CD4-positive, alpha-beta T cell treated with Interferon gamma for 1 hour (primary cell): Measurements from ENCODE around the gene NCAM1.

Experiments
- DNase-seq: peaks from one replicate; pipeline ENCODE4 v3.0.0-alpha.2; 2020

NCAM1 gene

DNA sequence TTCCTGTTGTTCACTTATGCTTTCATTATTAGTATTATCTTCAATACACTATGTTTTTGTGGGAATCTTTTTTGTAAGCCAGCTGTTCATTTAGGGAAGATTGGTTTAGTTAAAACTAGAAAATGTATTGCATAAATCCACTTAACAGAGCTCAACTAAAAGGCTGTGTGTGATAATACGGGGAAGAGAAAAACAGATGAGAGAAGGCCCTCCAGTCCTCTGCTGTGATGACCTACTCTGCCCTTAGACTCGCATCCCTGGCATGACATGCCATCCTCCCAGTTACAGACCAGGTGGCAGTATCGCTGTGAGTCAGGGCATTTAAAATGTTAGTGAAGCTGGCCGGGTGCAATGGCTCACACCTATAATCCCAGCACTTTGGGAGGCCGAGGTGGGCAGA is 179.8 kb downstream of the NCAM1 start:
- DNase-seq = no peak

DNA sequence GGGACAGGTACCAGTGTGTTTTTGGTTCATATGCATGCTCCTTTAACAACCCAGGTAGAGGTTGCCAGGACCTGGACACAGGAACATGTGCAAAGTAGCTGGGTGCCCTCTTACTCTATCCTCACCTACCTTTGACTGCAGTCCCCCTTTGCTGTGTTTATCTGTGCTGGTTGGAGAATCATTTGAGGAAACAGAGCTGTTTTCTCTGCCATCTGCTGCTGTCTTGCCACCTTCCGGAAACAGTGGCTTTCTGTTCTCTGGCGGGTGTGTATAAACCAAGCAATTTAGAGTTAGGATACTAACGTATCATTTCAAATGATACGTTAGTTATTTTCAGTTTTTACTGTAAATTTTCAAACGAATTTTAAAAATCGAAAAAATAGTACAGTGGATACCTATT is 181.3 kb downstream of the NCAM1 start:
- no peak for DNase-seq

GRCh38 chr11:113147249-113147648 is 186.0 kb downstream of the NCAM1 start:
- DNase-seq = no peak

- no peak for DNase-seq
Observed at GRCh38 chr11:113148076-113148475, 186.9 kb downstream of the NCAM1 start.

DNA sequence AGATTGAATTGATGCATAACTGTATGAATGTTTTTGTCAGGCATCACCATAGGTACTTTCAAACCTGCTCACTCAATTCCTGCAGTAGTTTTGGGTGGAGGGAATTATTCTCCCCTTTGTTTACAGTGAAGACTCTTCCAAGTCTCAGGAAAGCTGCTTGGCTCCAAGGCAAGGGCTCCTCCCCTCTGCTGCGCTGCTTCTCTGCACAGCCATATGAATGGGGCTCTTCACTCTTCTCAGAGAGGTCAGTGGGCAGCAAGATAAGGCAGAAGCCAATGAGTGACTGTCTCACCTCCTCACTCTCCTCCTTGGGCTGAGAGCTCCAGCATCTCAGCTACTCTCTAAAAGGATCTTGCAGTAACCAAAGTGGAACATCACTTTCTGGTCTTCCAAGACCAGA is 187.4 kb downstream of the NCAM1 start:
- no peak for DNase-seq

DNA sequence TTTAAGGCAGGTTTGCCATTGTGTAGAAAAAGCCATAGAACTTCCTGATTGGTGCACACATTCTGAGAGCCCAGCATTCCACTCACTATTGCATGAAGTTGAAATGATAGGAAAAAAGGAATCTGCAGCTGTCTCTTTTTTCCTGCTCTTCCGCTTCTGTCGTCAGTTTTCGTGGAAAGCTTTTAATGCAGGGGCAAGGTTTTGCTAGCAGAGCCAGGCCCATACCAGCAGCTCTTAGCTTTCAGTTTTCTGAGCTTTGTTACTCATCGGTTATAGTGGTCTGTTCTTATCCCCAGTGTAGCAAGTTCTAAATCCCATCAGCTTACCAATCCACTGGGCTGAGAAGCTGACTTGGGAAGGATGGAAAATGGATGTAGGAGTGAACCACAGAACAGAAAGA is 190.3 kb downstream of the NCAM1 start:
- DNase-seq = no peak

GRCh38 chr11:113152500-113152899 is 191.3 kb downstream of the NCAM1 start:
- DNase-seq = no peak

DNA sequence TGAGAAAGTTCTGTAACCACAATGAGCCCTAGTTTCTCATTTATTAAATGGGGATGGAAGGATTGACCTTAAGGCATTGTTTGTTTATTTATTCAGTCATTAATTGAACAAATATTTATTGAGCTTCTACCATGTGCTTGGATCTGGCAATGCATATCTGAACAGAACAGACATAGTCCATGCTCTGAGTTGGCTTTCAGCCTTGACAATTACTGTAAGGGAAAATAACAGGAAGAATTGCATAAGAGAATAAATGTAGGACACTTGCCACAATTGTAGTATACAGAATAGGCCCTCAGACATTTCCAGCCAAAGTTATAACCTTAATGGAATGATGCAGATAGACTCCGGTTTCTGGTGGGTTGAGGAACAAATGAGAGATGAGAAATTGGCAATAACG is 192.6 kb downstream of the NCAM1 start:
- no peak for DNase-seq

DNA sequence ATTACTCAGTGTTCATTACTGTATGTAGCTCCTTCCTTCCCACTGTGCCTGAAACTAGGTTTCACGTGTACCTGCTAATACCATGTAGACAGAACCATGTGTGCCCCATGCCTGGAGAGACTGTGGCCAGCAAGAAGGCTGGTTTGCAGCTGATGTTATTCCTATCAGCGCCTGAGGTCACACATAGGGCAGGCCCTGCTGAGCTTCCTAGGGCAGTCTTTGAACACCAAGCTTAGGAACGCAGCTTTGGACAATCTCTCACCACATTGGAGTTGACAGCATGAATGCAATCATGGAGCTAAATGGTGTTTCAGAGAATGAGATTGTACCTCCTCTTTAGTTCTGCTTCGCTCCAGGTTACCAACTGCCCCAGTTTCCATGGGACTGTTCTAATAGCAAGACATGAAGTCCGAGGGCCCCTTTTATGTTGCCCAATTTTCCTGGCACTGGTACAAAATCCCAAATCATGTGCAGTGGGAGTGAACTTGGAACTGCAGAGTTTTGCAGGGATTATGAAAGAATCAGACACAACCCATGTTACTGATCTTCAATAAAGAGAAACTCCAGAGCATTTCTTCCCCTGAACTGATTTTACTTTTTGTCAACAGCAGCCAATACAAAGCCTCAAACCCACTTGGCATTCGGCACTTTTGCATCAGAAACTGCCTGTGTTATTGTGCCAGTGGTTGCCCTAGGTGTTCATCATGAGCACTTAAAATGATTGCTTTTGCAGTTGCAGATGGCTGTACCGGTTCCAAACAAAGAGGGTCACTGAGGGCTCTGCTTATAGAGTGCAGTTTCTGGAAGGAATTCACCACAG is 199.0 kb downstream of the NCAM1 start:
- no peak for DNase-seq

DNA sequence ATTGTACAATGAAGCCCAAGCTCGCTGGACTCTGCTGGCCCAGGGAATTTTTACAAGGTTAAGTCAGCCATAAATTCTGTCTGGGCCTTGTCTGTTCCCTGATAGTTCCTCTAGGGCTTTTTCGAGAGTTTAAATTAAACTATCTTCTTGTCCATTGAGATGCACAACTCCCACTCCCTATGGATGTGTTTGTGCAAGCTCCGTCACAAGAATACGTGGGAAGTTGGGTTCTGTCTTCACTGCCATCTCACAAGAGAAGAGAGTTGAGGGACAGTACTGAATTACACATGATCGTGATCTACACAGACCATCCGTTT is 199.5 kb downstream of the NCAM1 start:
- no peak for DNase-seq

DNA sequence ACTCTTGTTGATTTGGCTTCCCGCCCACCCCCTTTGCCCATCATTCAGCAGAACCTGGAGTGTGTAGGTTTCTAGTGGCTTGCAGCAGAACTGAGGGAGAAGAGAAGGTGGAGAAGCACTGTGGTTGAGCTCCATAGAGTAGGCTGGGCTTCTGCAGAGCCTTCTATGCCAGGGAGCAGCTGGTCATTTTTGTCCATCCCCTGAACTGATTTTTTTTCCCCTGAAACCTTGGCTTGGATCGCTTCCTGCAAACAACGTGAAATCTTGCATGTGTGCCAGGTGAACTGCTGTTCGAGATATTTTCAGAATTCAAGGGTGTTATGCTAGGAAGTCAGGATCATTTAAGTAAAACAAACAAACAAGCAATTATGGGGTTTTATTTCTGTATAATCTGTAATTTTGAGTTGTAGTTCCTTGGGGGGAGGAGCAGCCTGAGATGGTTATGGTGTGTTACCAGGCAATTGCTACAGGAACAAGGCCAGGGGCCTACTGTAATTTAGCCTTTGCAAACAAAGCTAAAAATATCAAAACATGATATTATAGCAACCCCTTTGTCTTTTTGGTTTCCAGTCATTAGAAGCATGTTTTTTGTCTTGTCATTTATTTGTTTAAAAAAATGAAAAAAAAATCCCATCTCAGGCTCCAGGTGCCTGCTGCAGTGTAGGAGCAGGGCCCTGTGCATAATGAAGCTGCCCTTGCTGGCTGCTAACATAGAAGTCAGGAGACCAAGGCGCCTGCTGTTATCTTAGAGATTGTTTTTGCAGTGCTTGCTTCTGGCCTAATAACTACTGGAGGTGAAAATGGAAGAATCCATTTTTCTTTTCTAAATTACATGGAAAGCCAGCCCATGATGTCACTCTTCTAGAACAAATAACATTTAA is 200.7 kb downstream of the NCAM1 start:
- no peak for DNase-seq

GRCh38 chr11:113162592-113162962 is 201.4 kb downstream of the NCAM1 start:
- no peak for DNase-seq

DNA sequence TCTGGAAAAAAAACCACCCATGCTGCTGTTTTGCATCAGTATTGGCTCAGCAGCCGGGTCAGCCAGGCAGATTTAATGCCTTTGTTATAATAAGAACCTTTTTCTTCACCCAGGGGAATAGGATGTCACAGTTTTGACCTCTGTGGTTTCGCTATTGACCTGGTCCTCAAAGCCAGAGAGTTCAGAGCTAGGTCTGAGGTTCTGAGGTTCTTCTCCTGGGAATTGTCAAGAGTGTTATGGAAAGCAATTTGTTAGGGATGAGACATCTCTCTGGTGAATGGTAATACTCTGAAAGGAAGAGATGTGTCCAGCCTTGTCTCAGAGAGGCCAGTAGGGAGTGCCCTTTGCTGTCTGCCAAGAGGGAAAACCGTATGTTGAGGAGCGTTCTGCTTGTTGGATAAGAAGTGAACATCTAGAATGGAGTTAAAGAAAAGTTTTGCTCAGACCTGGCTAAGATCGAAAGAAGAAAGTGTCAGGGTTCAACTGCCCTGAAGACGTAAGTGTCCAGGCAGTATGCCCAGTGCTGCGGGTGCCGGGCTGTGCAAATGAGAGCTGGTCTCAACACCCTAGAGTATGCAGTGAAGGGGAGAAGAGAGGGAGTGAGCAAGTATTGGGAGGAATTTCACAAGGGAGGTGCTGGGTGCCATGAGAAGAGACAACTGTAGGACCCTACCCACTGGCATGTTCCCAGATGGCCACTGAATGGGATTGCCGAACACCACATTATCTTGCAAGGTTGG is 202.2 kb downstream of the NCAM1 start:
- no peak for DNase-seq

GRCh38 chr11:113166280-113166679 is 205.1 kb downstream of the NCAM1 start:
- DNase-seq = no peak

DNA sequence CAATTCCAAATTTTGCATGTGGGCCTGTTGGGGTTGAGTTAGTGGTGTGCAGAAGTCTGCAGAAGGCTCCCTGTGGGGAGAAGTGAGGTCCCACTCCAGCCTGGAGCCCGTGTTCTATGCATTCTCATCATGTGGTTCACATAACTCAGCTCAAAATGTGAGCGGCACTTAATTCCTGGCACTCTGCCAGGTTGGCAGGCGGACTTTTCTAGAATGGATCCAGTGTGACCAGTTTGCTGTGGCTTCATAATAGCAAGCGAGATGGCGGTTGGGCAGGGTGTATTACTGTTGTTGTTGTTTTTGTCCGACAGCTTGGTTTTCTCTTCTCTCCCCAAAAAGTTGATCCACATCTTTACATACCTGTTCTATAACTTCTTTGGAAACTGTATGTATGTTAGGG is 206.4 kb downstream of the NCAM1 start:
- DNase-seq = no peak

GRCh38 chr11:113168354-113169342 is 207.4 kb downstream of the NCAM1 start:
- no peak for DNase-seq

GRCh38 chr11:113172382-113172951 is 211.2 kb downstream of the NCAM1 start:
- no peak for DNase-seq

DNA sequence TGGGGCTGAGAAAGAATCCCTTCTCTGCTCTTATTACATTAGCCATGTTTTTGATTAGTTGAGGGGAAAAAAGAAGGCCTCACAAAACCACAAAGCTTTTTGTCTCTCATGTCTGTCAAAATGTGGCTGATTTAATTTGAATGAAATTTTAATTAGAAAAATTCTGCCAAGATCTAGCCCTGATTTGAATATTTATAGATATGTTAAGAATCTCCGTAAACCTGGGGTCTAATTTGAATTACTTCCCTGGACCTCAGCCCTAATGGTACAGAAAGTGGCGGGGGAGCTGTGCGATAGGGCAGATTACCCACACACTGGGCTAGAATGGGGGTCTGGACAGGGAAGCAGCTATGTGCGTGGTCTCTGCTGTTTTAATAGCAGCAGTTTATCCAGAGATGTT is 211.9 kb downstream of the NCAM1 start:
- no peak for DNase-seq

- no peak for DNase-seq
Observed at GRCh38 chr11:113174882-113175281, 213.7 kb downstream of the NCAM1 start.

DNA sequence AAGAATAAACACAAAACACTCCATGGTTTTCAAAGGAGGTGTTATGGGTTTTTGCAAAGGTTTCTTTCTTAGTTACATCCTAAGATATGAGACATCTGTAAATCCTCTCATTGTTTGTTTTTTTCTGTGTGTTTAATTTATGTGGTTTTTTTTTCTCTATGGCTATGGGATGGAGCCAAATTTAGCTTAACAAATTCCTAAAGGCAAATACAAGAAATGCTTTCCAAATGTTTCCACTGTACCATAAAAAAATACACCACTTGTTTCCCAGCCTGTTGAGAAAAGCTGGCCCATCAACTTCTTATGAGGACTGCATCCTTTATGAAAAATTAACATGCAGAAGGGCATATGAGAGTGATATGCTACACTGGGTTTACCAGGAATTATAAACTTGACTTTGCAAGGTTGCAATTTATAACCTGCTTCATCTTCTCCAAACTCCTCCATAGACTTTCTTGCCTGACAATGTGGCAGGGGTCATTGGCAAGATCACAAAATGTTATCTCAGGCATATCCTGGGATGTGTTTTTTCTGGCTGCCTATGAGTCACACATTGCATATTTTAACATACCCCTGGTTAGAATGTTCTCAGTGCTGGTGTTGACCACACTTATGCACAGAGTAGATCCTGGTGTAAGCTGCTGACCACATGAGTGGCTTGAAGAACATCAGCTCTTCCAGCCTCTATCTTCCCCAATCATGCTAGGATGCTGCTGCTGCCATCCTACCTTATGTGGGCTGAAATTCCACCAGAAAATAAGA is 215.6 kb downstream of the NCAM1 start:
- no peak for DNase-seq

- DNase-seq = no peak
Observed at GRCh38 chr11:113177671-113178070, 216.5 kb downstream of the NCAM1 start.
